Measurements from ENCODE around the gene NGDN.
A peak's percentile ranks its signal among the peaks of the same experiment; 100 is the strongest.

NGDN gene

GRCh38 chr14:23486036-23486435, 16.5 kb downstream of the NGDN start:
- TF ChIP-seq CTCF (conservative IDR thresholded peaks at IDR 0.05; ENCODE audit: low read length), result no peak
- no peak for DNase-seq (ENCODE audit: low read depth)
- H3K4me3 ChIP-seq (ENCODE audit: low read length), result no peak overlapping the region

GRCh38 chr14:23487216-23487615, 17.7 kb downstream of the NGDN start:
- H3K4me3 ChIP-seq (ENCODE audit: low read length), result no peak overlapping the region
- no peak for TF ChIP-seq CTCF (conservative IDR thresholded peaks at IDR 0.05; ENCODE audit: low read length)
- DNase-seq (ENCODE audit: low read depth), result no peak

GRCh38 chr14:23492618-23493272, 23.2 kb downstream of the NGDN start:
- peak; percentile 22 for DNase-seq (ENCODE audit: low read depth)
- no peak overlapping the region for H3K4me3 ChIP-seq (ENCODE audit: low read length)
- TF ChIP-seq CTCF (conservative IDR thresholded peaks at IDR 0.05; ENCODE audit: low read length), result no peak

- no peak overlapping the region for H3K4me3 ChIP-seq (ENCODE audit: low read length)
- peak; percentile 4 for DNase-seq (ENCODE audit: low read depth)
- no peak for TF ChIP-seq CTCF (conservative IDR thresholded peaks at IDR 0.05; ENCODE audit: low read length)
These were observed 24.7 kb downstream of the NGDN start for GRCh38 chr14:23494223-23494622.

- no peak overlapping the region for H3K4me3 ChIP-seq (ENCODE audit: low read length)
- no peak for TF ChIP-seq CTCF (conservative IDR thresholded peaks at IDR 0.05; ENCODE audit: low read length)
- no peak for DNase-seq (ENCODE audit: low read depth)
These were observed 42.7 kb downstream of the NGDN start for GRCh38 chr14:23512156-23512555.

- DNase-seq (ENCODE audit: low read depth), result no peak
- H3K4me3 ChIP-seq (ENCODE audit: low read length), result no peak overlapping the region
- no peak for TF ChIP-seq CTCF (conservative IDR thresholded peaks at IDR 0.05; ENCODE audit: low read length)
These were observed 43.7 kb downstream of the NGDN start for GRCh38 chr14:23513005-23513817.

Measured in AG10803 (cell line).